GM19193 (cell line): ENCODE measurements around the gene KRTAP4-1.

Source experiments
- POLR2A ChIP-seq: IDR thresholded peaks from 4 replicates; pipeline ENCODE4 v1.6.1; 2011; ENCODE audit not compliant: insufficient read depth, insufficient read length; ENCODE audit errors: extremely low read depth

KRTAP4-1 gene

DNA sequence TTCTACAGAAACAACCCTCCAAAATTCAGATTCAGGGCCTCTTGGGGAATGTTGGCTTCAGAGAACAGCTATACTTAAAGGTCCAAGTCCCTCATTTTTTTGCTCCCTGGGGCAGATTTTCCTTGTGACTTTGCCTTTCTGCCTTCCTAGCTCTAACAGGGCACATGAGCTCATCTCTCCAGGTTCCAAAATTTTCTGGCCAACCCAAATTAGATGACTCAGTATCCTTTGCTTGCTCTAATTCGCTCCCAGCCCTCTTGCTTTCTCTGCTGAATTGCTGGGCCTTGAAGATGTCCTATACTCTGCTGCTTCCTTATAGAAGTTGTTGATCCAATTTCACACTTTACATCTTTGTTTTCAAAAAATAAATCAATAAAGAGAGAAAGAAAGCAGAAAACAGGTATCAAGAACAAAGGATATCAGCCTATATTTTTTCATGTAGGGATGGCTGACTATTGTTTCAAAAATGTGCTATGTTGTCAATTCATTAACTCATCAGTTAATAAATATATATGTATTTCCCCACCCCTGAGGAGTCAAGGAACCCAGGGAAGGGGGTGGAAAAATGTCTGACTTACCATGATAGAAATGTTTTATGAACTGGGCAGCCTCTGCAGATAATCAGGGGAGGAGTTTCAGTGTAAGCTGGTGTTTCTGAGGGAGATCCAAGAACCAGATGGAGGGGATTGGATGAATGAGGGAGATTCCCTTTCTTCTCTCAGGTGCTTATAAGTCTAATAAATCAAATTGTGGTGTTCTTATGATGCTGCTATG is 5.7 kb downstream of the KRTAP4-1 start:
- no peak for TF ChIP-seq POLR2A

DNA sequence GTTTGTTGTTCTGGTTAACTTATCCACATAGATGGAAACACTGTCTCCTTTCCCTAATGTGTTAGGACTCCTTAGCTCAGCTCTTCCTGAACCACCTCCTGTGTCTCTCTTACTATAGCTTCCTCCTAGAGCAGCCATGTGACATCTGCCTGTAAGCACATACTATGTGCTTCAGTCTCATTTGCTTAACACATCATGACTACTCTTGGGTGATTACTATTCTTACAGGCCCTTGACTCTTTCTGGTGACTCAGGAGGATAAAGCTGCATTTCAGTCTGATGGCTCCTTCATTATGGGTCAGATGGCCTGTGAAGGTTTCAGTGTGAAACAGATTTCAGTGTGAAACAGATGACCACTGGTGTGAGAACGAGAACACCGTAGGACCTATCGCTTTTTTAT is 6.4 kb downstream of the KRTAP4-1 start:
- TF ChIP-seq POLR2A, result no peak

- no peak for TF ChIP-seq POLR2A
Measured at GRCh38 chr17:41177727-41178271, 6.9 kb downstream of the KRTAP4-1 start, which contains the start of gene KRTAP4-2. KRTAP4-2 (minus strand) TSS chr17:41178221; CDS start chr17:41178164, 57 bp downstream.

DNA sequence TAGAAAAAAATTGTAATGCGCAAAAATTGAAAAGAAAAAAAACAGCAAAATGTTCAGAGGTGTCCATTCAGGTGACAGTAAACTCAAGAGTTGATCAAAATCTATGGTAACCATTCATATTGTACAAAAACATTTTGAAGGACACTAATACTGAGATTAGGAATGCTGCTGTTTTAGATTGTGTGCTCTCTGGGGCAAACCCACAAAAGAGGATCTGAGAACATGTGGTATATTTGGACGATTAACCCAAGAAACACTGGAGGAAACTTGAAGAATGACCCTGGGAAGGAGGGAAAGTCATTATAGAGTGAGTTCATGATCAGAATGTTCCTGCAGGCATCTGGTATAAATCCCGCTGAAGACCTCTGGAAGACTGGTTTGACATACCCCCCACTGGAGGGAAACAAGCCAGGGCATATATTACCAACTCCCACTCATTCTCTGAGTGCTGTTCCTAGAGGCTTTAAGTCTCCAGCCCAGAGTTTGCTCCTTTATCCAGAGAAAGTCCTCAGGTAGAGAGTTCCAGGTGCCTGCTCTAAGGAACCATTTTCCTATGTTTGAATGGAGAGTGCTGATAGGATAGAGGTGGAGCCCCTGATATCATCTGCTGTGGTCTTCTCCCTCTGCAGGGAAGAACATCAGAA is 7.8 kb downstream of the KRTAP4-1 start:
- TF ChIP-seq POLR2A, result no peak

- no peak for TF ChIP-seq POLR2A
Measured at GRCh38 chr17:41171886-41172285, 12.8 kb downstream of the KRTAP4-1 start.

DNA sequence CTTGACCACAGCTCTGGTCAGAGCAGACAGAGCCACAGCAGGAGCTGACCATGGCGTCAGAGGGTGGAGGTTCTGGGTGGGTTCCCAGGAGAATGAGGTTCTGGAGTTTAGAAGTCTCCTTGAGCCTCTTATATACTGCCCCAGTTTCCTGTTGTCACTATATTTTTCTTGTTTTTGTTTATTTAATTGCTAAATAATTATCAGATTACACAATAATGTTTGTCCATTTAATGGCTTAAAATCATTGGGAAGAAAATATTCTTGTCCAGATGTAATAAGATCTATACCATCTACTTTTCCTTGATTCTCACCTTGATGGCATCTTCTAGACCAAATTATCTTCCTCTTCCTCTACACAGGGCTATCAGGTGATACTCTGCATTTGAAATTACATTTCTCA is 16.6 kb downstream of the KRTAP4-1 start, which contains the start of gene KRTAP4-3:
Gene KRTAP4-3, minus strand, starts transcription at position 101 of the 400 bp plus-strand sequence. Its CDS starts 49 bp downstream, at position 52.
- no peak for TF ChIP-seq POLR2A

- no peak for TF ChIP-seq POLR2A
Measured at GRCh38 chr17:41167561-41167960, 17.1 kb downstream of the KRTAP4-1 start.

DNA sequence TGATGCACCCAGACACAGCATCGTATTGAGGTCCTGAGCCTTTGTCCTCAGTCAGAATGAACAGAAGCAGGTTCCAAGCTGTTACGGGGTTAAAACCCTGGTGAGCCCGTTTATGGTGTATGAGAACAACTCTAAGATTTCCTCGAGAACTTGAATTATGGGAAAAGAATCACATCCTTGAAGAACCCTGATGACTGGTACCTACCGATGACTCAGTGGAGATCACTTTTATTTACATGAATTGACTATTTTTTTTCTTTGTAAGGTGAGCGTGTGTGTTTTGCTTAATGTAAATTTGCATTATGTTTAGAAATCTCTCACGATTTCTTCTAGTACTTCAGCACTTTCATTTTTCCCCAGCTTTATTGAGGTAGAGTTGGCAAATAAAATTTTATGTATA is 20.9 kb downstream of the KRTAP4-1 start:
- no peak for TF ChIP-seq POLR2A

DNA sequence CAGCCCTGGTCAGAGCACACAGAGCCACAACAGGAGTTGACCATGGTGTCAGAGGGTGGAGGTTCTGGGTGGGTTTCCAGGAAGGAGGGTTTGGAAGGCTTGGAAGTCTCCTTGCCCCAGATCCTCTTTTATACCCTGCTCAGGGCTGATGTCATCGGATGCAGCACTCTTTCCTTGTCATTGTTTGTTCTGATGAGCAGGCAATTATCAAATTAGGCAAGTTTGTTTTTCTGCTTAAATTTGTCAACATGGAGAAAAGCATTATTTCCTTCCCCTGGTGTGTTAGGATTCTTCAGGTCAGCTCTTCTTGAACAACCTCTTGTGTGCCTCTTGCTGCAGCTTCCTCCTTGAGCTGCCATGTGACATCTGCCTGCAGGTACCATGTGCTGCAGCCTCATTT is 24.1 kb downstream of the KRTAP4-1 start, which contains the start of gene KRTAP4-4:
Gene KRTAP4-4, minus strand, starts transcription at position 101 of the 400 bp plus-strand sequence. Its CDS starts 57 bp downstream, at position 44.
- TF ChIP-seq POLR2A, result no peak

DNA sequence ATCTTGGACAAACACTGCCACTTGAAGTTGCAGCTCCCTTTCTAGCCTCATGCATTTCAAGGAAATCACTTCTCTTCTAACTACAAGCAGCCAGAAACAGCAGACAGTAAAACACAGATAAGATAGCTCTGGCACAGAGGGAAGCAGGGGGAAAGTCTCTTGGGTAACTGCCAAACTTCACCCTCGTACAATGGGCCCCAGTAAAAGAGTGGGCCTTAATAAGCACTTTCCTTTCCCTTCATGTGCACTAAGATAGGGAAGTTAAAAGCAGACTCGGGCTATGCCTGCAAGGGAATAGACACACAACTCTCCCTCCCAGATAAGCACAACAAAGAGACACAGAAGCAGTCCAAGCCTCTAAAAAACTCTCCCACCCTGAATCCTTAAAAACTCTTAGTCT is 30.9 kb downstream of the KRTAP4-1 start:
- TF ChIP-seq POLR2A, result no peak

DNA sequence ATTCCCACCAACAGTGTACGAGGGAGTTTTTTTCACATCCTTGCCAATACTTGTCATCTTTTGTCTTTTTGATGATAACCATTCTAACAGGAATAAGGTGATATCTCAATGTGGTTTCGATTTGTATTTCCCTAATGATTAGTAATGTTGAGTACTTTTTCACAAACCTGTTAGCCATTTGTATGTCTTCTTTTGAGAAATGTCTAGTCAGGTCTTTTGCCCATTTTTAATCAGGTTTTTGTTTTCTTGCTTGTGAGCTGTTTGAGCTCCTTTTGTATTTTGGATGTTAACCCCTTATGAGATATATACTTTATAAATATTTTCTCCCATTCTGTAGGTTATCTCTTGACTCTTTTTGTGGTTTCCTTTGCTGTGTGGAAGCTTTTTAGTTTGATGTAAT is 33.2 kb downstream of the KRTAP4-1 start:
- no peak for TF ChIP-seq POLR2A

- TF ChIP-seq POLR2A, result no peak
Measured at GRCh38 chr17:41150026-41150425, 34.7 kb downstream of the KRTAP4-1 start.

- TF ChIP-seq POLR2A, result no peak
Measured at GRCh38 chr17:41149652-41149985, 35.1 kb downstream of the KRTAP4-1 start, which contains the start of gene KRTAP4-5. KRTAP4-5 (minus strand) TSS chr17:41149825; CDS start chr17:41149767, 58 bp downstream.

DNA sequence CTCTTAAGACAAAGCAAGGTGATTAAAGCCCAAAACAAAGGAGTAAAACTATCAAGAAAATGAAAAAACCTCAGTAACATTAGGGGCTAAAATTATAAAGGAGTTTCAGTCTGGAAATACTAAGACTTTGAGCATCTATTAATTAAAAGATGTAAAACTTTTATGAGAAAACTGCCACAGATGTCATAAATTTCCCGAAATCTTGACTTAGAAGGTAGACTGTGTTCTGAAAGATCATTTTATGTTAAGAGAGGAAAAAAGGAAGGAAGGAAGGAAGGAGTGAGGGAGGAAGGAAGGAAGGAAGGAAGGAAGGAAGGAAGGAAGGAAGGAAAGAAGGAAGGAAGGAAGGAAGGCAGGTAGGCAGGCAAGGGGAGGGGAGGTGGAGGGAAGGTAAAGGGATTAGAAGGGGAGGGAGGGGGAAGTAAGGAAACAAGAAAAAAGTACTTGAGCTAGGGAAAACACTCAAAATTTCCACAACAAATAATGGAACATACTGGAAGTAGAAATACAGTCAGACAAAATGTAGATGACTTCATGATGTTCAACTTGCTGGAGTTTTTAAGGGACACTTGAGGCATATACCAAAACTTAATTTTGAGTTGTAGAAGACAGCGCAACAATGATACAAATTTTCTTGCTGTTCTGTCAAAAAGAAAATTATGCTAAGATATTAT is 37.0 kb downstream of the KRTAP4-1 start:
- TF ChIP-seq POLR2A, result no peak

DNA sequence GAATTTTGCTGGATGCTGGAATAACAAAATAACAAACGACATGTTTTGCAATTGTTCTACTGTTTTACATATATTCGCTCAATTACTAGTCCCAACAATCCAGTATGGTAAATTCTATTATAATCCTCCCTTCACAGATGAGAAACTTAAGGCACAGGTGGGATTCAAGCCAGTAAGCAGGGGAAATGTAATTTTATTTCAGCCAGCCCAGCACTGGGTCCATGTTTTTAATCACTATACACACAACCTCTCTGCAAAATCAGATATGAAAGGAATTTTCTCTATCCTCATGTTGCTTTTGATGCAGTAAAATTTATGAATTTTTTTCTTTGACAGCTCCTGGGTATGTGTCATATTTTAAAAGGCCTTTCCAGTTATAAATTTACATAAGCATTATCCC is 39.5 kb downstream of the KRTAP4-1 start:
- no peak for TF ChIP-seq POLR2A
